GM12891 (cell line): ENCODE results near the gene SRPK1.

Source experiments
- POLR2A ChIP-seq: IDR thresholded peaks from 2 replicates; pipeline ENCODE4 v1.6.1; 2011; ENCODE audit warnings: low read depth, low read length, control low read depth
- POLR2AphosphoS5 ChIP-seq: IDR thresholded peaks from 2 replicates; pipeline ENCODE4 v1.6.1; 2011; ENCODE audit warnings: low read depth, low read length, control low read depth
- POU2F2 ChIP-seq: IDR thresholded peaks from 2 replicates; pipeline ENCODE4 v1.6.1; 2011; ENCODE audit warnings: low read depth, mild to moderate bottlenecking, control low read depth, low read length, moderate library complexity
- SPI1 ChIP-seq: IDR thresholded peaks from 2 replicates; pipeline ENCODE4 v1.6.1; 2011; ENCODE audit warnings: low read depth, low read length, control low read depth
- TAF1 ChIP-seq: IDR thresholded peaks from 2 replicates; pipeline ENCODE4 v1.6.1; 2011; ENCODE audit warnings: low read depth, low read length, control low read depth

- TF ChIP-seq POLR2A (no peak), SPI1 (no peak), POLR2AphosphoS5 (no peak), TAF1 (no peak), POU2F2 (no peak)
Observed at GRCh38 chr6:35842381-35842780, 78.5 kb downstream of the SRPK1 start.
